ENCODE results near the gene PTGS2.

- TF ChIP-seq, protein P1, sequence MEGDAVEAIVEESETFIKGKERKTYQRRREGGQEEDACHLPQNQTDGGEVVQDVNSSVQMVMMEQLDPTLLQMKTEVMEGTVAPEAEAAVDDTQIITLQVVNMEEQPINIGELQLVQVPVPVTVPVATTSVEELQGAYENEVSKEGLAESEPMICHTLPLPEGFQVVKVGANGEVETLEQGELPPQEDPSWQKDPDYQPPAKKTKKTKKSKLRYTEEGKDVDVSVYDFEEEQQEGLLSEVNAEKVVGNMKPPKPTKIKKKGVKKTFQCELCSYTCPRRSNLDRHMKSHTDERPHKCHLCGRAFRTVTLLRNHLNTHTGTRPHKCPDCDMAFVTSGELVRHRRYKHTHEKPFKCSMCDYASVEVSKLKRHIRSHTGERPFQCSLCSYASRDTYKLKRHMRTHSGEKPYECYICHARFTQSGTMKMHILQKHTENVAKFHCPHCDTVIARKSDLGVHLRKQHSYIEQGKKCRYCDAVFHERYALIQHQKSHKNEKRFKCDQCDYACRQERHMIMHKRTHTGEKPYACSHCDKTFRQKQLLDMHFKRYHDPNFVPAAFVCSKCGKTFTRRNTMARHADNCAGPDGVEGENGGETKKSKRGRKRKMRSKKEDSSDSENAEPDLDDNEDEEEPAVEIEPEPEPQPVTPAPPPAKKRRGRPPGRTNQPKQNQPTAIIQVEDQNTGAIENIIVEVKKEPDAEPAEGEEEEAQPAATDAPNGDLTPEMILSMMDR (conservative IDR thresholded peaks at IDR 0.05 in 1 of 2, IDR thresholded peaks at IDR 0.05 in 1 of 2; ENCODE audit: low read depth in 1 of 2, low read length in 2 of 2): no peak
- no peak for TF ChIP-seq EZH2 (IDR thresholded peaks at IDR 0.05; ENCODE audit: low read length, missing control alignments)
Measured at GRCh38 chr1:186629341-186629740, 50.9 kb downstream of the PTGS2 start.

Data from fibroblast of lung (primary cell).